HG02973 (cell line): Measurements from ENCODE around the gene ERVK3-1.

Experiments
- ATAC-seq: cut with Tn5 transposase; IDR thresholded peaks from one replicate; pipeline ENCODE4 v1.9.1; 2021; ENCODE audit warnings: moderate library complexity; ENCODE audit not compliant: unreplicated experiment

The ERVK3-1 gene

DNA sequence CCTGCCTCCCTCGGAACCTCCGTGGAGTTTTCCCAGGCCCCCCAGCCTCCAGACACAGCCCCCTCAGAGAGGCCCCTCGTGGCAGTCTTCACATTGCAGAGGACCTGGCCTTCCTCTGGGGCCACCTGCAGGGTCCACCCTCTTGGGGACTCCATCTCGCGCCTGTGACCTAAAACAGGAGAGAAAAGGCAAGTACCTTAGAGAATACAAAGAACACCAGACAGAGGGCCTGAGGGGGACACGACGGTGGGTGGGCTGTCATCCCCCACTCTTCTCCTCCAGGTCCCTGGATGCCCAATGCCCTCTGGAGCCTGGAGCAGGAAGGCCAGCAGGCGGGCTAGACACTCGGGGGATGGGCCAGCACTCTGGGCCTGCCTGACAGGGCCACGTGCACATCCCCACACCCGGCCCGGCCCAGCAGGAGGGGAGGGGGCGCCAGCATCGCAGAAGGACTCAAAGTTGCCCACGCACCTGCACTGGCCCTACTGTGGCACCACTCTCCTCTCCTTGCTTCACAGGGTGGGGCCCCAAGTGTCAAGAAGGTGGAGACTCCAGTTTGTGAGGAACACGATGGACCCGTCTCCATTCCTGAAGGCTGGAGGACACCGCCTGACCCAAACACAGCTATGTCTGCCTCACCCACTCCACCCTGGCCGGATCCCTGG, 52.4 kb downstream of the ERVK3-1 start:
- ATAC-seq, result no peak

DNA sequence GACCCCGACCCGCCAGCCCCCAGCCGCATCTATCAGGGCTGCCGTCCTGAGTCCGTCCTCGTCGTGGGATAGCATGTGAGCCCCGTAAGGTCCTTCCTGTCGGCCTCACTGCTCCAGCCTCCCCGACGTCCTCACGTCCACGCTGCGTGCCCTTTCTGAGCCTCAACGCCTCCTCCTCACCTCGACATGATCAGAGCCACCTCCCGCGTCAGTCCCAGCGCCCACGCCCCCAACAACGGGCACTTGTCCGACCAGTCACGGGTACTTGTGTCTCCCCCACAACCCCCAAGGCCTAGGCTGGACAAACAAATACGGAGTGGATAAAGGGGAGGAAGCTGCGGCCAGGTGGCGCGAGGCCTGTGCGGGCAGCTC, 56.7 kb downstream of the ERVK3-1 start:
- peak; percentile 18 for ATAC-seq

DNA sequence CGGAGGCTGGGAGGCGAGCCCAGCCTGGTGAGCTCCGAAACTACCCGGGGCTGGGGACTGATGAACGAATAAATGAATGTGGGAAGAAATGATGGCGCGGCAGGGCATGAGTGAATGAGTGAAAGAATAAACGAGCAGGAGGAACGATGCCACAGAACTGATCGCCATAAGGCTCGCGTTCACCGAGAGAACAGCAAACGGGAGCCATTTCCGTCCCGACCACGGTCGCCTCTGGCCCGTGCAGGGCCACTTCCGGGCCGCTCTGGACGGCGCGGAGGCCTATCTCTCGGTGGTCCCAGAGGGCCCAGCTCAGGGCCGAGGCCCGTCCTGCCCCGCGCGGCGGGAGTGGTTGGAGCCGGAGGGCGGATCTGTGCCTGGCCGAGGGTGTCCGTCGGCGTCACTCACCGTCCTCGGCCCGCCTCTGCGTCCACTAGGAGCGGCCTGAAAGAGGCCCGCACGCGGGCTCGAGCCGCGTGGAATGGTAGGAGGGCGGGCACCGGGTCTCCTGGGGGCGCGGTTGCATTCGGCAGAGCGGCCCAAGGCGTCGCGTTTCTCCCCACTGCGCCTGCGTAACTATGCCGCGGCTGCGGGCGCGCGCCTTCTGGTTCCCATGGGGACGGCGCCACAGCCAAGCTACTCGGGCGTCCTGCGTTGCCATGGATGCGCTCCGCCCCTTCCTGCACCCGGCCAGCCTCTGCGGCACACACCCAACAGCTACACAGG, 57.3 kb downstream of the ERVK3-1 start, which contains the start of gene ZNF497:
TSS of gene ZNF497 (minus strand) at position 480 of the 723 bp plus-strand sequence. CDS start 5,116 bp downstream, outside the sequence.
- ATAC-seq, result peak; percentile 75

GRCh38 chr19:58364146-58364545, 59.0 kb downstream of the ERVK3-1 start:
- no peak for ATAC-seq
